Measurements from ENCODE around the gene ZNF474. TPM values are rescaled to one million over a fixed set of nuclear protein-coding genes. Genes with fewer than 3 reads are reported as not detected.

ZNF474 gene
- total and polyA plus RNA-seq, 2 donors (not counting 1 experiment from before 2014, with no cell fraction given), result 0.12 TPM; not detected in 1

DNA sequence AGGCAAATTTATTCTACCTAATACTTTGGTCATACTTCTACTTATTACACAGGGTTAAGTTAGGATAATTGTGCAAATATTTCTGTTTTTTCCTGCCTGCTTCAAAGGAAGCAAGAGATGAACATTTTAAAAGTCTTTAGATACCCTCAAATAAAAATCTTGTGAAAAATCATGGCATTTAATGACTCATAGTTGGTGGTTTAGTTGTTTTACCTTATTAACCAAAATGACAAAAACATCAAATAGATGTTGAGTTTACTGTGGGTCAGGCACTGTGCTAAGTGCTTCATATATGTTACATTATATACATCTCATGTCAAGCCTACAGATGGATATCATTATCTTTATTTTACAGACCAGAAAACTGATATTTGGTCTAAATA is 54.4 kb downstream of the ZNF474 start:
- Histone ChIP-seq H3K9me3 (ENCODE audit: control extremely low read depth in 1 of 3, control insufficient read depth in 2 of 3, insufficient read depth in 1 of 3, low read length in 2 of 3) (no peaks in the 10 kb centered on the region), H4K20me1 (ENCODE audit: control insufficient read depth, insufficient read depth, low read length, poor library complexity, severe bottlenecking) (no peaks in the 10 kb centered on the region), H3K4me2 (replicated peaks; ENCODE audit: low read depth, low read length, poor library complexity, severe bottlenecking) (no peak overlapping the region), H3K4me3 (ENCODE audit: control extremely low read depth in 1 of 5, extremely low read depth in 1 of 5, insufficient read depth in 1 of 5, low read depth in 2 of 5, low read length in 4 of 5) (no peak overlapping the region), H3K79me2 (ENCODE audit: control insufficient read depth, insufficient read depth, low read length) (no peaks in the 10 kb centered on the region), H3K9ac (ENCODE audit: low read length) (no peak overlapping the region), H3K4me1 (ENCODE audit: control insufficient read depth in 2 of 2, insufficient read depth in 2 of 2, low read length in 2 of 2) (no peaks in the 10 kb centered on the region), H3K27me3 (replicated peaks in 1 of 4; ENCODE audit: control extremely low read depth in 1 of 4, control insufficient read depth in 3 of 4, insufficient read depth in 4 of 4, low read length in 3 of 4) (peaks cover 0 to 2% (median 0%) of the 10 kb centered on the region in 4 experiments), H2AFZ (ENCODE audit: insufficient read depth, low read depth, low read length, poor library complexity, severe bottlenecking) (no peak overlapping the region), H3K36me3 (replicated peaks in 1 of 2; ENCODE audit: control extremely low read depth in 1 of 2, control insufficient read depth in 1 of 2, extremely low read depth in 1 of 2, insufficient read depth in 2 of 2, low read length in 1 of 2) (no peaks in the 10 kb centered on the region), H3K27ac (ENCODE audit: low read length in 2 of 2) (no peak overlapping the region)
- Mint-ChIP-seq H3K9me3 (ENCODE audit: insufficient read depth) (peaks cover 4% of the 10 kb centered on the region), H3K27ac (no peak overlapping the region), H3K4me1 (no peaks in the 10 kb centered on the region), H3K4me3 (no peak overlapping the region), H3K27me3 (peaks cover 25% of the 10 kb centered on the region)
- ATAC-seq (ENCODE audit: low read depth) (no peak), DNase-seq (no peak)
- intact Hi-C loops (cut with micrococcal nuclease), result no loop called here
- TF ChIP-seq EZH2 (IDR thresholded peaks at IDR 0.05; ENCODE audit: borderline replicate concordance, insufficient read depth, low read depth, low read length, poor library complexity, severe bottlenecking), result no peak
- TF ChIP-seq, protein P1, sequence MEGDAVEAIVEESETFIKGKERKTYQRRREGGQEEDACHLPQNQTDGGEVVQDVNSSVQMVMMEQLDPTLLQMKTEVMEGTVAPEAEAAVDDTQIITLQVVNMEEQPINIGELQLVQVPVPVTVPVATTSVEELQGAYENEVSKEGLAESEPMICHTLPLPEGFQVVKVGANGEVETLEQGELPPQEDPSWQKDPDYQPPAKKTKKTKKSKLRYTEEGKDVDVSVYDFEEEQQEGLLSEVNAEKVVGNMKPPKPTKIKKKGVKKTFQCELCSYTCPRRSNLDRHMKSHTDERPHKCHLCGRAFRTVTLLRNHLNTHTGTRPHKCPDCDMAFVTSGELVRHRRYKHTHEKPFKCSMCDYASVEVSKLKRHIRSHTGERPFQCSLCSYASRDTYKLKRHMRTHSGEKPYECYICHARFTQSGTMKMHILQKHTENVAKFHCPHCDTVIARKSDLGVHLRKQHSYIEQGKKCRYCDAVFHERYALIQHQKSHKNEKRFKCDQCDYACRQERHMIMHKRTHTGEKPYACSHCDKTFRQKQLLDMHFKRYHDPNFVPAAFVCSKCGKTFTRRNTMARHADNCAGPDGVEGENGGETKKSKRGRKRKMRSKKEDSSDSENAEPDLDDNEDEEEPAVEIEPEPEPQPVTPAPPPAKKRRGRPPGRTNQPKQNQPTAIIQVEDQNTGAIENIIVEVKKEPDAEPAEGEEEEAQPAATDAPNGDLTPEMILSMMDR (IDR thresholded peaks at IDR 0.05), result no peak
- POLR2A ChIA-PET, result no interaction called here
- CTCF ChIA-PET, result interaction anchor here (1.1 kb wide), 1 partner anchor 12 kb away, joined by 3 read pairs; no protein-coding TSS in a partner anchor

DNA sequence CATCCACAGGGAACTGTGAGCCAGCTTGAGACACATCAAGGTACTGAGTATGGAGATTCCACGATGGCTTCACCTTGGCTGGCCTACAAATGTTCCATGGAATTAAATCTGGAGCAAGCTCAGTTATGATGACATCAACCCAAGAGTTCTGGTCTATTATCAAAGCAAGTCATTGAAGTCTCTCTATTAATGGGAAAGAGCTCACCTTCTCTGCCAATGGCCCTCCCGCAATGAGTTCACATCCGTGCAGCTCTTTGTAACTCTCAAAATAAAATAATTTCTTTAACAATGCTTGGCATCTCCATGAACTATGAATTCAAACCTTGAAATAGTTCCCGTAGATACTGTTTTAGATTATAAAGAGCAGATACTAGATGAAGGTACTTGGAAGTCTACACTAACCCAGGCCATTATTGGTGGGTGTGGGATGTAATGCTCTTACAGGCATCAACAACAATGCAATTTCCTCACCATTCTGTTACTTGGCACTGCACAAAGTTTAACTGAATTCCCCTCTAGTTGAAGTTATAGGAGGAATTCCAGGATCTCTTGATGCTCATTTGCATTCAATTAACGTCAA is 55.4 kb downstream of the ZNF474 start:
- no peaks in the 10 kb centered on the region for H4K20me1 ChIP-seq (ENCODE audit: control insufficient read depth, insufficient read depth, low read length, poor library complexity, severe bottlenecking)
- CTCF ChIA-PET, result interaction anchor here (0.6 to 1.1 kb wide), 2 partner anchors 11 to 1486 kb away, joined by 3 to 4 read pairs; no protein-coding TSS in a partner anchor

More for the DNA sequence above, 55.4 kb downstream of the ZNF474 start:
- peaks cover 0 to 2% (median 0%) of the 10 kb centered on the region in 4 experiments for H3K27me3 ChIP-seq (replicated peaks in 1 of 4; ENCODE audit: control extremely low read depth in 1 of 4, control insufficient read depth in 3 of 4, insufficient read depth in 4 of 4, low read length in 3 of 4)
- no peak overlapping the region for H3K4me3 ChIP-seq (ENCODE audit: control extremely low read depth in 1 of 5, extremely low read depth in 1 of 5, insufficient read depth in 1 of 5, low read depth in 2 of 5, low read length in 4 of 5)
- no peaks in the 10 kb centered on the region for H3K79me2 ChIP-seq (ENCODE audit: control insufficient read depth, insufficient read depth, low read length)
- WGBS (ENCODE audit: insufficient coverage), result 92% methylated on average over 1 of the region's 5 CpGs
- H3K9me3 ChIP-seq (ENCODE audit: control extremely low read depth in 1 of 3, control insufficient read depth in 2 of 3, insufficient read depth in 1 of 3, low read length in 2 of 3), result no peaks in the 10 kb centered on the region
- no peak overlapping the region for H3K27ac ChIP-seq (ENCODE audit: low read length in 2 of 2)
- no peak overlapping the region for H2AFZ ChIP-seq (ENCODE audit: insufficient read depth, low read depth, low read length, poor library complexity, severe bottlenecking)
- no peak overlapping the region for H3K27ac Mint-ChIP-seq
- peaks cover 25% of the 10 kb centered on the region for H3K27me3 Mint-ChIP-seq
- H3K9ac ChIP-seq (ENCODE audit: low read length), result no peak overlapping the region
- POLR2A ChIA-PET, result no interaction called here
- H3K36me3 ChIP-seq (replicated peaks in 1 of 2; ENCODE audit: control extremely low read depth in 1 of 2, control insufficient read depth in 1 of 2, extremely low read depth in 1 of 2, insufficient read depth in 2 of 2, low read length in 1 of 2), result no peaks in the 10 kb centered on the region
- intact Hi-C loops (cut with micrococcal nuclease), result no loop called here
- no peak overlapping the region for H3K4me2 ChIP-seq (replicated peaks; ENCODE audit: low read depth, low read length, poor library complexity, severe bottlenecking)
- H3K4me1 Mint-ChIP-seq, result no peaks in the 10 kb centered on the region
- ATAC-seq (ENCODE audit: low read depth), result no peak
- DNase-seq, result no peak
- peaks cover 4% of the 10 kb centered on the region for H3K9me3 Mint-ChIP-seq (ENCODE audit: insufficient read depth)
- H3K4me1 ChIP-seq (ENCODE audit: control insufficient read depth in 2 of 2, insufficient read depth in 2 of 2, low read length in 2 of 2), result no peaks in the 10 kb centered on the region
- TF ChIP-seq, protein P1 (IDR thresholded peaks at IDR 0.05), result no peak
- TF ChIP-seq EZH2 (IDR thresholded peaks at IDR 0.05; ENCODE audit: borderline replicate concordance, insufficient read depth, low read depth, low read length, poor library complexity, severe bottlenecking), result no peak
- H3K4me3 Mint-ChIP-seq, result no peak overlapping the region

All from B cell (primary cell).